HCT116 (cell line): Measurements from ENCODE around the gene SUPT16H.

ENCODE experiments used
- JUND ChIP-seq: IDR thresholded peaks from 2 replicates; pipeline ENCODE4 v1.6.1; 2012
- RAD21 ChIP-seq: IDR thresholded peaks from 2 replicates; pipeline ENCODE4 v1.6.1; 2012; ENCODE audit warnings: low read depth, mild to moderate bottlenecking
- TF ChIP-seq, protein P1 (sequence below), 3 experiments: fragments of 200-600 bp in 1 of 3; sonication (generic) in 1 of 3; IDR thresholded peaks in 2 of 3; conservative IDR thresholded peaks in 1 of 3; 2 replicates each; pipeline ENCODE4 v1.5.1; 2012 to 2017; ENCODE audit warnings: low read depth in 2 of 3, low read length in 2 of 3, antibody characterized with exemption in 1 of 3, borderline replicate concordance in 1 of 3, control low read depth in 1 of 3, mild to moderate bottlenecking in 1 of 3, mixed read lengths in 1 of 3, mixed run types in 1 of 3, moderate library complexity in 1 of 3; ENCODE audit not compliant: insufficient read depth in 1 of 3

DNA sequence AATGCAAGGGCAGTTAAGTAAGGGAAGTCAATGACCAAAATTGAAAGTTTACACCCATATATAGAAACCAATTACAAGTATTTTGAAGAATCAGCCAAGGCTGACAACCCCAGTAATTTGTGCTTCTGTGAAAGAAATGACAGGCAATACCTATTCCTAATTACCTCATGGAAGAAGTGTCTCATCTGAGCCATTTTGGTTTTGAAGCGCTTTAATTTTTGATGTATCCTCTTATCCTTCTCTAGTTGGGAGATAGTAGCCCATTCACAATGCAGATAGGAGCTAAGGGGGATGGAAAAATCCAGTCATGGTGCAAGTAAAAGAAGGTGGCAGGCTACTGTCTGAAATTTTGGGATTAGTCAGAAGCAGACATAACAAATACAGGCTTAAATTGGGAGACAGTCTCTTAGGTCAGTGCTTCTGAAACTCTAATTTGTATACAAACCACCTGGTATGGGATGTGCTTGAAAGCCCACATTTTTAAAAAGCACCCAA lies 30.4 kb upstream of the SUPT16H start:
- TF ChIP-seq, protein P1, sequence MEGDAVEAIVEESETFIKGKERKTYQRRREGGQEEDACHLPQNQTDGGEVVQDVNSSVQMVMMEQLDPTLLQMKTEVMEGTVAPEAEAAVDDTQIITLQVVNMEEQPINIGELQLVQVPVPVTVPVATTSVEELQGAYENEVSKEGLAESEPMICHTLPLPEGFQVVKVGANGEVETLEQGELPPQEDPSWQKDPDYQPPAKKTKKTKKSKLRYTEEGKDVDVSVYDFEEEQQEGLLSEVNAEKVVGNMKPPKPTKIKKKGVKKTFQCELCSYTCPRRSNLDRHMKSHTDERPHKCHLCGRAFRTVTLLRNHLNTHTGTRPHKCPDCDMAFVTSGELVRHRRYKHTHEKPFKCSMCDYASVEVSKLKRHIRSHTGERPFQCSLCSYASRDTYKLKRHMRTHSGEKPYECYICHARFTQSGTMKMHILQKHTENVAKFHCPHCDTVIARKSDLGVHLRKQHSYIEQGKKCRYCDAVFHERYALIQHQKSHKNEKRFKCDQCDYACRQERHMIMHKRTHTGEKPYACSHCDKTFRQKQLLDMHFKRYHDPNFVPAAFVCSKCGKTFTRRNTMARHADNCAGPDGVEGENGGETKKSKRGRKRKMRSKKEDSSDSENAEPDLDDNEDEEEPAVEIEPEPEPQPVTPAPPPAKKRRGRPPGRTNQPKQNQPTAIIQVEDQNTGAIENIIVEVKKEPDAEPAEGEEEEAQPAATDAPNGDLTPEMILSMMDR (IDR thresholded peaks at IDR 0.05 in 2 of 3, conservative IDR thresholded peaks at IDR 0.05 in 1 of 3; ENCODE audit: borderline replicate concordance in 1 of 3, insufficient read depth in 1 of 3, low read depth in 2 of 3, low read length in 2 of 3): no peak
- TF ChIP-seq JUND: no peak
- TF ChIP-seq RAD21: no peak
